Measurements from ENCODE around the gene SOHLH2. TPM values are rescaled to one million over a fixed set of nuclear protein-coding genes. Genes with fewer than 3 reads are reported as not detected.

The SOHLH2 gene
- total RNA-seq, 1 donor from 2014 or later, result not detected

Other genes with a start within 250 kb of the SOHLH2 start
- gene DCLK1, start 83.2 kb downstream of the SOHLH2 start, total RNA-seq, result not detected in 2 replicates
- 0.07 TPM in 1 of 2 replicates, not detected in the other for gene CCDC169, start 83.3 kb upstream of the SOHLH2 start, total RNA-seq
- 28.0 and 28.7 TPM in 2 replicates for gene SPART, start 131.8 kb upstream of the SOHLH2 start, total RNA-seq
- gene CCNA1, start 217.9 kb upstream of the SOHLH2 start, total RNA-seq, result 1.5 and 1.6 TPM in 2 replicates

Data from activated T-helper 1 cell treated with anti-CD3 and anti-CD28 coated beads, Interleukin-12 subunit alpha, Interleukin-12 subunit beta, Interleukin-2, Interleukin-4 antibody, amounts not matched to agents 30 ng/mL and 10 ng/mL and 1 ng/mL, durations not matched to agents 14 hours and 24 hours and 36 hours (primary cell).